SKM-1 treated with dmso at 0.1 percent for 144 hours (cell line): ENCODE results near the gene LRP6.
"Not testable (repeated sequence)": the region's sequence is repeated elsewhere in the genome, so short reads cannot be mapped to it uniquely, and the experiment has no call there.

Source experiments
- DNase-seq: peaks from one replicate; lab custom pipeline; 2025; ENCODE audit not compliant: unreplicated experiment; lab: John Stamatoyannopoulos, UW

LRP6 gene

GRCh38 chr12:12266873-12267741 lies at the start of gene LRP6:
Gene LRP6 (minus strand): TSS chr12:12267044. CDS start chr12:12266735, 309 bp downstream.
- peak; percentile 48 for DNase-seq

GRCh38 chr12:12315838-12316237 lies 49.0 kb upstream of the LRP6 start:
- no peak for DNase-seq

- DNase-seq, result not testable (repeated sequence)
Measured at GRCh38 chr12:12310695-12311094, 43.9 kb upstream of the LRP6 start.

GRCh38 chr12:12305568-12306300 lies 38.9 kb upstream of the LRP6 start:
- DNase-seq, result no peak

GRCh38 chr12:12302976-12303375 lies 36.1 kb upstream of the LRP6 start:
- DNase-seq, result no peak

- no peak for DNase-seq
Measured at GRCh38 chr12:12301122-12301521, 34.3 kb upstream of the LRP6 start.

- no peak for DNase-seq
Measured at GRCh38 chr12:12297201-12297830, 30.5 kb upstream of the LRP6 start.

GRCh38 chr12:12294215-12295005 lies 27.6 kb upstream of the LRP6 start:
- DNase-seq, result no peak

GRCh38 chr12:12290206-12290605 lies 23.4 kb upstream of the LRP6 start:
- DNase-seq, result no peak

GRCh38 chr12:12286441-12286840 lies 19.6 kb upstream of the LRP6 start:
- DNase-seq, result no peak

- no peak for DNase-seq
Measured at GRCh38 chr12:12282761-12283425, 16.0 kb upstream of the LRP6 start.

GRCh38 chr12:12282202-12282601 lies 15.4 kb upstream of the LRP6 start:
- no peak for DNase-seq

- DNase-seq, result no peak
Measured at GRCh38 chr12:12281134-12281533, 14.3 kb upstream of the LRP6 start.

GRCh38 chr12:12278899-12279298 lies 12.1 kb upstream of the LRP6 start:
- no peak for DNase-seq

GRCh38 chr12:12275874-12276273 lies 9.0 kb upstream of the LRP6 start:
- DNase-seq, result no peak

GRCh38 chr12:12273291-12273957 lies 6.6 kb upstream of the LRP6 start:
- no peak for DNase-seq

- DNase-seq, result no peak
Measured at GRCh38 chr12:12272869-12273268, 6.0 kb upstream of the LRP6 start.

GRCh38 chr12:12270226-12270625 lies 3.4 kb upstream of the LRP6 start:
- no peak for DNase-seq

- no peak for DNase-seq
Measured at GRCh38 chr12:12267742-12268200, 927 bp upstream of the LRP6 start.

- no peak for DNase-seq
Measured at GRCh38 chr12:12266389-12266872, 413 bp downstream of the LRP6 start.
